Neural cell (in vitro differentiated cells): ENCODE data around the gene SGSH. TPM values are rescaled to one million over a fixed set of nuclear protein-coding genes. Genes with fewer than 3 reads are reported as not detected.

Source experiments
- H2AFZ ChIP-seq: fragments of 200-600, 300-800 bp; sonication (generic), shearing (Covaris generic); 2 replicates; pipeline ENCODE4 v1.6.0; 2014; ENCODE audit warnings: low read depth, mild to moderate bottlenecking, antibody characterized with exemption, low read length, moderate library complexity
- H3F3A ChIP-seq: fragments of 200-600 bp; shearing (Covaris generic); 2 replicates; pipeline ENCODE4 v1.6.1; 2016; ENCODE audit warnings: mild to moderate bottlenecking, moderate library complexity, mixed read lengths, antibody characterized with exemption, low read length; ENCODE audit not compliant: insufficient read depth, poor library complexity, severe bottlenecking
- H3K27ac ChIP-seq: fragments of 200-600, 300-800 bp; sonication (generic), shearing (Covaris generic); 2 replicates; pipeline ENCODE4 v1.5.1; 2014; ENCODE audit warnings: mild to moderate bottlenecking, low read length, moderate library complexity
- H3K27me3 ChIP-seq: fragments of 300-800, 200-600 bp; sonication (generic), shearing (Covaris generic); 2 replicates; pipeline ENCODE4 v1.6.0; 2014; ENCODE audit warnings: mild to moderate bottlenecking, low read depth, low read length, moderate library complexity; ENCODE audit not compliant: insufficient read depth
- H3K36me3 ChIP-seq: fragments of 300-800, 200-600 bp; sonication (generic), shearing (Covaris generic); 2 replicates; pipeline ENCODE4 v1.5.1; 2014; ENCODE audit warnings: mild to moderate bottlenecking, antibody characterized with exemption, low read length, moderate library complexity; ENCODE audit not compliant: insufficient read depth
- H3K4me2 ChIP-seq: fragments of 300-800, 200-600 bp; sonication (generic), shearing (Covaris generic); 2 replicates; pipeline ENCODE4 v1.6.0; 2014; ENCODE audit warnings: mild to moderate bottlenecking, low read length
- H3K4me3 ChIP-seq: fragments of 300-800, 200-600 bp; sonication (generic), shearing (Covaris generic); 2 replicates; pipeline ENCODE4 v1.5.1; 2014; ENCODE audit warnings: mild to moderate bottlenecking, low read length, moderate library complexity
- H3K79me2 ChIP-seq: fragments of 200-600 bp; shearing (Covaris generic); replicated peaks from 2 replicates; pipeline ENCODE4 v1.6.0; 2014; ENCODE audit warnings: mild to moderate bottlenecking, low read length, moderate library complexity; ENCODE audit not compliant: insufficient read depth
- H3K9ac ChIP-seq: fragments of 300-800, 200-600 bp; sonication (generic), shearing (Covaris generic); 2 replicates; pipeline ENCODE4 v1.6.1; 2016; ENCODE audit warnings: mild to moderate bottlenecking, low read length, mixed read lengths
- H3K9me2 ChIP-seq: fragments of 200-600 bp; shearing (Covaris generic); 2 replicates; pipeline ENCODE4 v1.6.1; 2016; ENCODE audit warnings: mild to moderate bottlenecking, low read length, mixed read lengths; ENCODE audit not compliant: insufficient read depth
- H3K9me3 ChIP-seq: fragments of 200-600, 300-800 bp; sonication (generic), shearing (Covaris generic); 2 replicates; pipeline ENCODE4 v1.6.1; 2016; ENCODE audit warnings: mild to moderate bottlenecking, mixed run types, low read length, moderate library complexity, mixed read lengths
- H4K20me1 ChIP-seq: fragments of 200-600 bp; shearing (Covaris generic); 2 replicates; pipeline ENCODE4 v1.6.1; 2016; ENCODE audit warnings: mild to moderate bottlenecking, mixed run types; ENCODE audit not compliant: insufficient read depth
- CTCF ChIP-seq: fragments of 450-650 bp; IDR thresholded peaks from 2 replicates; pipeline ENCODE4 v1.5.1; 2014; ENCODE audit warnings: antibody characterized with exemption, mild to moderate bottlenecking, moderate library complexity; ENCODE audit not compliant: poor library complexity, severe bottlenecking
- EP300 ChIP-seq: fragments of 450-650 bp; conservative IDR thresholded peaks from 2 replicates; pipeline ENCODE4 v1.6.1; 2014; ENCODE audit warnings: antibody characterized with exemption, mild to moderate bottlenecking, moderate library complexity; ENCODE audit not compliant: poor library complexity, severe bottlenecking
- EZH2 ChIP-seq: fragments of 200-600, 300-800 bp; shearing (Covaris generic), sonication (generic); IDR thresholded peaks from 2 replicates; pipeline ENCODE4 v1.6.1; 2014; ENCODE audit warnings: antibody characterized with exemption, low read length, borderline replicate concordance, mild to moderate bottlenecking; ENCODE audit not compliant: insufficient read depth, poor library complexity, severe bottlenecking
- MXI1 ChIP-seq: fragments of 450-650 bp; conservative IDR thresholded peaks from 2 replicates; pipeline ENCODE4 v1.6.1; 2014; ENCODE audit warnings: antibody characterized with exemption, mild to moderate bottlenecking; ENCODE audit not compliant: poor library complexity, severe bottlenecking
- POLR2AphosphoS5 ChIP-seq: IDR thresholded peaks from 2 replicates; pipeline ENCODE4 v1.6.1; 2012
- RAD21 ChIP-seq: fragments of 450-650 bp; conservative IDR thresholded peaks from 2 replicates; pipeline ENCODE4 v1.6.1; 2014; ENCODE audit warnings: antibody characterized with exemption, mild to moderate bottlenecking, moderate library complexity
- REST ChIP-seq: IDR thresholded peaks from 2 replicates; pipeline ENCODE4 v1.6.1; 2012; ENCODE audit warnings: borderline replicate concordance
- SMC3 ChIP-seq: fragments of 450-650 bp; conservative IDR thresholded peaks from 2 replicates; pipeline ENCODE4 v1.6.1; 2014; ENCODE audit warnings: antibody characterized with exemption, mild to moderate bottlenecking, moderate library complexity; ENCODE audit not compliant: poor library complexity
- TAF1 ChIP-seq: IDR thresholded peaks from 2 replicates; pipeline ENCODE4 v1.6.1; 2012; ENCODE audit warnings: low read depth
- polyA plus RNA-seq: library from polyadenylated mRNA; depleted of rRNA; stranded (reverse); fragments of >200 nt; gene quantifications from 2 replicates; pipeline ENCODE4 v1.2.3, GENCODE V29; 2014

The SGSH gene
- polyA plus RNA-seq, 1 donor from 2014 or later = 8.0 TPM

GRCh38 chr17:80164185-80164584, 55.9 kb downstream of the SGSH start:
- Histone ChIP-seq H3K9me3 (no peaks in the 10 kb centered on the region), H3K27me3 (no peaks in the 10 kb centered on the region), H3K27ac (no peak overlapping the region), H3K9ac (no peak overlapping the region), H3F3A (no peaks in the 10 kb centered on the region), H4K20me1 (no peaks in the 10 kb centered on the region), H3K4me2 (no peak overlapping the region), H3K9me2 (no peaks in the 10 kb centered on the region), H2AFZ (no peak overlapping the region), H3K36me3 (no peaks in the 10 kb centered on the region), H3K4me3 (no peak overlapping the region), H3K79me2 (no peaks in the 10 kb centered on the region)
- no peak for TF ChIP-seq CTCF
- TF ChIP-seq POLR2AphosphoS5 = no peak

GRCh38 chr17:80163336-80163735, 56.8 kb downstream of the SGSH start:
- H3K27ac ChIP-seq = no peak overlapping the region
- no peaks in the 10 kb centered on the region for H3K9me3 ChIP-seq

GRCh38 chr17:80160536-80160935, 59.6 kb downstream of the SGSH start:
- Histone ChIP-seq H3K9me2 (no peaks in the 10 kb centered on the region), H2AFZ (no peak overlapping the region), H3K9ac (no peak overlapping the region), H3K36me3 (no peaks in the 10 kb centered on the region), H3K9me3 (no peaks in the 10 kb centered on the region), H3K4me3 (no peak overlapping the region), H3K4me2 (no peak overlapping the region), H4K20me1 (no peaks in the 10 kb centered on the region), H3F3A (no peaks in the 10 kb centered on the region), H3K27me3 (no peaks in the 10 kb centered on the region), H3K79me2 (no peaks in the 10 kb centered on the region), H3K27ac (no peak overlapping the region)
- no peak for TF ChIP-seq RAD21
- no peak for TF ChIP-seq TAF1
- TF ChIP-seq POLR2AphosphoS5 = no peak
- no peak for TF ChIP-seq EZH2
- TF ChIP-seq MXI1 = no peak
- TF ChIP-seq SMC3 = no peak
- TF ChIP-seq EP300 = no peak
- no peak for TF ChIP-seq REST

More at GRCh38 chr17:80163336-80163735, 56.8 kb downstream of the SGSH start:
- Histone ChIP-seq H3K27me3 (no peaks in the 10 kb centered on the region), H4K20me1 (no peaks in the 10 kb centered on the region), H2AFZ (no peak overlapping the region), H3F3A (no peaks in the 10 kb centered on the region), H3K9me2 (no peaks in the 10 kb centered on the region), H3K4me2 (no peak overlapping the region), H3K36me3 (no peaks in the 10 kb centered on the region), H3K9ac (no peak overlapping the region), H3K4me3 (no peak overlapping the region), H3K79me2 (no peaks in the 10 kb centered on the region)
- TF ChIP-seq POLR2AphosphoS5 (no peak), RAD21 (no peak), EP300 (no peak), EZH2 (no peak), MXI1 (no peak), SMC3 (no peak), REST (no peak)
